Psoas muscle (tissue), 8 donors: ENCODE results near the gene FAM53B. TPM values are rescaled to one million over a fixed set of nuclear protein-coding genes. Genes with fewer than 3 reads are reported as not detected.

ENCODE experiments used
- ATAC-seq, 4 donors: fragments of 200-7000 bp; cut with Tn5 transposase; one replicate each; pipeline ENCODE4 v1.9.1; 2020; ENCODE audit warnings: moderate library complexity in 3 of 4, mild to moderate bottlenecking in 2 of 4
- DNase-seq, 2 donors: peaks; one replicate each; pipeline ENCODE4 v3.0.0-alpha.2; 2020
- H3K27ac ChIP-seq: fragments of 200-600 bp; one replicate; pipeline ENCODE4 v1.8.0; 2022
- H3K27me3 ChIP-seq, 3 donors: fragments of 200-600 bp in 1 of 3; one replicate each; pipeline versions ENCODE4 v1.6.1 to v1.8.0; 2013 to 2022; ENCODE audit warnings: low read length in 2 of 3, mild to moderate bottlenecking in 2 of 3, moderate library complexity in 1 of 3; ENCODE audit not compliant: insufficient read depth in 3 of 3
- H3K36me3 ChIP-seq, 2 donors: fragments of 200-600 bp in 1 of 2; one replicate each; pipeline versions ENCODE4 v1.6.1 to v1.8.0; 2013 to 2022; ENCODE audit warnings: low read depth in 1 of 2, mild to moderate bottlenecking in 1 of 2, moderate library complexity in 1 of 2; ENCODE audit not compliant: insufficient read depth in 1 of 2
- H3K4me1 ChIP-seq: fragments of 200-600 bp; one replicate; pipeline ENCODE4 v1.8.0; 2022
- H3K4me3 ChIP-seq: fragments of 200-600 bp; one replicate; pipeline ENCODE4 v1.8.0; 2022; ENCODE audit warnings: mild to moderate bottlenecking
- H3K9me3 ChIP-seq: fragments of 200-600 bp; one replicate; pipeline ENCODE4 v1.8.0; 2022
- CTCF ChIP-seq: fragments of 200-600 bp; IDR thresholded peaks from one replicate; pipeline ENCODE4 v1.8.0; 2022; ENCODE audit warnings: antibody characterized with exemption
- WGBS, 3 donors: extraction: QIAGEN DNeasy Blood & Tissue Kit; methylation state at CpG; one replicate each; pipeline versions ENCODE4 v1.1.6 to v1.1.7; 2013; 5-methylcytosine and 5-hydroxymethylcytosine counted together
- intact Hi-C, 2 donors: fragments of 100-400 bp; cut with DNase I; formaldehyde crosslinking; loops; one replicate each; pipeline versions ENCODE4 v1.11.0 to v1.14.2; 2022
- polyA plus RNA-seq, 3 donors: library from polyadenylated mRNA; stranded (reverse); fragments of 200-250 nt; gene quantifications; one replicate each; pipeline ENCODE4 v1.2.3, GENCODE V29; 2013
- total RNA-seq, 4 donors: library from RNA; stranded (reverse); fragmentation: NEBNext Ultra II Directional in 2 of 4; extraction: Animal tissue kit (Norgen Biotek cat#: 25700) in 2 of 4; gene quantifications; one replicate each; pipeline versions ENCODE4 v1.2.1 to v1.2.4, GENCODE V29; 2021 to 2023
- donor health status: healthy with polysubstance abuse.
- donor health status: DM: no; HTN: no; CAD: no; lungs with moderate emphysema.
- donor health status: Bipolar disorder and iron deficiency.
- donor health status: healthy.
- donor health status: DM: yes; HTN: yes; CAD: no.
- donor health status: DM: no; HTN: no; CAD: no.
- donor health status: DM: no; HTN: no; CAD: no.
- donor health status: DM: yes; HTN: yes; CAD: no.

FAM53B gene
- total and polyA plus RNA-seq, 7 donors, result 31.0 to 178 (median 49.5) TPM

GRCh38 chr10:124645467-124646095, 98.6 kb downstream of the FAM53B start:
- DNase-seq (no peak), ATAC-seq (no peak)
- Histone ChIP-seq H3K27ac (peak overlapping the region; percentile 84), H3K9me3 (no peaks in the 10 kb centered on the region), H3K4me1 (peaks cover 88% of the 10 kb centered on the region), H3K36me3 (no peaks in the 10 kb centered on the region), H3K4me3 (no peak overlapping the region), H3K27me3 (no peaks in the 10 kb centered on the region)
- no peak for TF ChIP-seq CTCF
- intact Hi-C loops, result loop anchor here in 1 of 2 donors (5.0 kb wide), 1 partner anchor 92 kb away; no protein-coding TSS in a partner anchor
- 69 to 81% (median 69%) methylated on average over 13 of the region's 13 CpGs for WGBS, 3 donors

- no peak overlapping the region for H3K4me3 ChIP-seq
- H3K36me3 ChIP-seq, result no peaks in the 10 kb centered on the region
- no peak for ATAC-seq
- intact Hi-C loops, result loop anchor here in 1 of 2 donors (5.0 kb wide), 1 partner anchor 92 kb away; no protein-coding TSS in a partner anchor
- no peaks in the 10 kb centered on the region for H3K9me3 ChIP-seq
- DNase-seq, result no peak
- WGBS, 3 donors, result 92 to 98% (median 95%) methylated on average over 10 of the region's 10 CpGs
- peaks cover 88% of the 10 kb centered on the region for H3K4me1 ChIP-seq
- no peak for TF ChIP-seq CTCF
- no peaks in the 10 kb centered on the region for H3K27me3 ChIP-seq
- H3K27ac ChIP-seq, result no peak overlapping the region
These were observed 99.3 kb downstream of the FAM53B start for GRCh38 chr10:124644771-124645415.

- 73 to 80% (median 77%) methylated on average over 4 of the region's 4 CpGs for WGBS, 3 donors
- TF ChIP-seq CTCF, result no peak
- Histone ChIP-seq H3K4me1 (peaks cover 83% of the 10 kb centered on the region), H3K27me3 (no peaks in the 10 kb centered on the region), H3K4me3 (no peak overlapping the region), H3K27ac (no peak overlapping the region), H3K9me3 (no peaks in the 10 kb centered on the region), H3K36me3 (no peaks in the 10 kb centered on the region)
- intact Hi-C loops, result no loop called here
- DNase-seq (no peak), ATAC-seq (no peak)
These were observed 99.9 kb downstream of the FAM53B start for GRCh38 chr10:124644236-124644635.

GRCh38 chr10:124643330-124644009, 100.7 kb downstream of the FAM53B start:
- Histone ChIP-seq H3K27ac (no peak overlapping the region), H3K27me3 (no peaks in the 10 kb centered on the region), H3K36me3 (no peaks in the 10 kb centered on the region), H3K4me3 (no peak overlapping the region), H3K9me3 (no peaks in the 10 kb centered on the region), H3K4me1 (peaks cover 79% of the 10 kb centered on the region)
- TF ChIP-seq CTCF, result no peak
- intact Hi-C loops, result no loop called here
- WGBS, 3 donors, result 89 to 94% (median 91%) methylated on average over 30 of the region's 30 CpGs
- DNase-seq (no peak), ATAC-seq (no peak)
